Measurements from ENCODE around the gene GLG1.
"Not testable (repeated sequence)": the region's sequence is repeated elsewhere in the genome, so short reads cannot be mapped to it uniquely, and the experiment has no call there.

The GLG1 gene

GRCh38 chr16:74542911-74543578, 63.9 kb downstream of the GLG1 start:
- not testable (repeated sequence) for H3K27me3 ChIP-seq (replicated peaks; ENCODE audit: control insufficient read depth, insufficient read depth, low read length, poor library complexity, severe bottlenecking); H3K4me3 ChIP-seq (ENCODE audit: insufficient read depth, low read depth, low read length, poor library complexity, severe bottlenecking); H3K9me3 ChIP-seq (ENCODE audit: control insufficient read depth, low read length); H3K36me3 ChIP-seq (ENCODE audit: control insufficient read depth, insufficient read depth, low read length); H3K4me1 ChIP-seq (ENCODE audit: control insufficient read depth, insufficient read depth, low read length, poor library complexity, severe bottlenecking); DNase-seq; H3K27ac ChIP-seq (ENCODE audit: insufficient read depth, low read length, poor library complexity, severe bottlenecking)

GRCh38 chr16:74540663-74541062, 66.3 kb downstream of the GLG1 start:
- not testable (repeated sequence) for H3K36me3 ChIP-seq (ENCODE audit: control insufficient read depth, insufficient read depth, low read length); H3K27me3 ChIP-seq (replicated peaks; ENCODE audit: control insufficient read depth, insufficient read depth, low read length, poor library complexity, severe bottlenecking); H3K4me1 ChIP-seq (ENCODE audit: control insufficient read depth, insufficient read depth, low read length, poor library complexity, severe bottlenecking); H3K27ac ChIP-seq (ENCODE audit: insufficient read depth, low read length, poor library complexity, severe bottlenecking); DNase-seq; H3K9me3 ChIP-seq (ENCODE audit: control insufficient read depth, low read length); H3K4me3 ChIP-seq (ENCODE audit: insufficient read depth, low read depth, low read length, poor library complexity, severe bottlenecking)

GRCh38 chr16:74538801-74539200, 68.1 kb downstream of the GLG1 start:
- H3K36me3 ChIP-seq (ENCODE audit: control insufficient read depth, insufficient read depth, low read length); H3K27ac ChIP-seq (ENCODE audit: insufficient read depth, low read length, poor library complexity, severe bottlenecking); H3K27me3 ChIP-seq (replicated peaks; ENCODE audit: control insufficient read depth, insufficient read depth, low read length, poor library complexity, severe bottlenecking); H3K4me1 ChIP-seq (ENCODE audit: control insufficient read depth, insufficient read depth, low read length, poor library complexity, severe bottlenecking); H3K4me3 ChIP-seq (ENCODE audit: insufficient read depth, low read depth, low read length, poor library complexity, severe bottlenecking); H3K9me3 ChIP-seq (ENCODE audit: control insufficient read depth, low read length); DNase-seq: not testable (repeated sequence)

GRCh38 chr16:74537746-74538145, 69.2 kb downstream of the GLG1 start:
- H3K27me3 ChIP-seq (replicated peaks; ENCODE audit: control insufficient read depth, insufficient read depth, low read length, poor library complexity, severe bottlenecking); DNase-seq; H3K36me3 ChIP-seq (ENCODE audit: control insufficient read depth, insufficient read depth, low read length); H3K4me3 ChIP-seq (ENCODE audit: insufficient read depth, low read depth, low read length, poor library complexity, severe bottlenecking); H3K9me3 ChIP-seq (ENCODE audit: control insufficient read depth, low read length); H3K4me1 ChIP-seq (ENCODE audit: control insufficient read depth, insufficient read depth, low read length, poor library complexity, severe bottlenecking); H3K27ac ChIP-seq (ENCODE audit: insufficient read depth, low read length, poor library complexity, severe bottlenecking): not testable (repeated sequence)

GRCh38 chr16:74534650-74535049, 72.3 kb downstream of the GLG1 start:
- not testable (repeated sequence) for H3K27ac ChIP-seq (ENCODE audit: insufficient read depth, low read length, poor library complexity, severe bottlenecking); H3K4me1 ChIP-seq (ENCODE audit: control insufficient read depth, insufficient read depth, low read length, poor library complexity, severe bottlenecking); H3K36me3 ChIP-seq (ENCODE audit: control insufficient read depth, insufficient read depth, low read length); H3K27me3 ChIP-seq (replicated peaks; ENCODE audit: control insufficient read depth, insufficient read depth, low read length, poor library complexity, severe bottlenecking); DNase-seq; H3K9me3 ChIP-seq (ENCODE audit: control insufficient read depth, low read length); H3K4me3 ChIP-seq (ENCODE audit: insufficient read depth, low read depth, low read length, poor library complexity, severe bottlenecking)

- H3K36me3 ChIP-seq (ENCODE audit: control insufficient read depth, insufficient read depth, low read length), result no peaks in the 10 kb centered on the region
- no peak overlapping the region for H3K27ac ChIP-seq (ENCODE audit: insufficient read depth, low read length, poor library complexity, severe bottlenecking)
- H3K9me3 ChIP-seq (ENCODE audit: control insufficient read depth, low read length), result no peaks in the 10 kb centered on the region
- H3K4me1 ChIP-seq (ENCODE audit: control insufficient read depth, insufficient read depth, low read length, poor library complexity, severe bottlenecking), result no peaks in the 10 kb centered on the region
- no peak overlapping the region for H3K4me3 ChIP-seq (ENCODE audit: insufficient read depth, low read depth, low read length, poor library complexity, severe bottlenecking)
- DNase-seq, result no peak
- H3K27me3 ChIP-seq (replicated peaks; ENCODE audit: control insufficient read depth, insufficient read depth, low read length, poor library complexity, severe bottlenecking), result no peaks in the 10 kb centered on the region
Observed at GRCh38 chr16:74524926-74525325, 82.0 kb downstream of the GLG1 start.

GRCh38 chr16:74524117-74524516, 82.8 kb downstream of the GLG1 start:
- no peak overlapping the region for H3K27ac ChIP-seq (ENCODE audit: insufficient read depth, low read length, poor library complexity, severe bottlenecking)
- DNase-seq, result no peak
- H3K27me3 ChIP-seq (replicated peaks; ENCODE audit: control insufficient read depth, insufficient read depth, low read length, poor library complexity, severe bottlenecking), result no peaks in the 10 kb centered on the region
- H3K4me1 ChIP-seq (ENCODE audit: control insufficient read depth, insufficient read depth, low read length, poor library complexity, severe bottlenecking), result no peaks in the 10 kb centered on the region
- H3K9me3 ChIP-seq (ENCODE audit: control insufficient read depth, low read length), result no peaks in the 10 kb centered on the region
- no peaks in the 10 kb centered on the region for H3K36me3 ChIP-seq (ENCODE audit: control insufficient read depth, insufficient read depth, low read length)
- H3K4me3 ChIP-seq (ENCODE audit: insufficient read depth, low read depth, low read length, poor library complexity, severe bottlenecking), result no peak overlapping the region

GRCh38 chr16:74523706-74524105, 83.2 kb downstream of the GLG1 start:
- H3K27me3 ChIP-seq (replicated peaks; ENCODE audit: control insufficient read depth, insufficient read depth, low read length, poor library complexity, severe bottlenecking); H3K4me1 ChIP-seq (ENCODE audit: control insufficient read depth, insufficient read depth, low read length, poor library complexity, severe bottlenecking); DNase-seq; H3K9me3 ChIP-seq (ENCODE audit: control insufficient read depth, low read length); H3K36me3 ChIP-seq (ENCODE audit: control insufficient read depth, insufficient read depth, low read length); H3K27ac ChIP-seq (ENCODE audit: insufficient read depth, low read length, poor library complexity, severe bottlenecking); H3K4me3 ChIP-seq (ENCODE audit: insufficient read depth, low read depth, low read length, poor library complexity, severe bottlenecking): not testable (repeated sequence)

GRCh38 chr16:74522160-74522559, 84.8 kb downstream of the GLG1 start:
- Histone ChIP-seq H3K4me1 (ENCODE audit: control insufficient read depth, insufficient read depth, low read length, poor library complexity, severe bottlenecking) (no peaks in the 10 kb centered on the region), H3K27me3 (replicated peaks; ENCODE audit: control insufficient read depth, insufficient read depth, low read length, poor library complexity, severe bottlenecking) (no peaks in the 10 kb centered on the region), H3K27ac (ENCODE audit: insufficient read depth, low read length, poor library complexity, severe bottlenecking) (no peak overlapping the region), H3K9me3 (ENCODE audit: control insufficient read depth, low read length) (no peaks in the 10 kb centered on the region), H3K36me3 (ENCODE audit: control insufficient read depth, insufficient read depth, low read length) (no peaks in the 10 kb centered on the region), H3K4me3 (ENCODE audit: insufficient read depth, low read depth, low read length, poor library complexity, severe bottlenecking) (no peak overlapping the region)
- no peak for DNase-seq

GRCh38 chr16:74521691-74522090, 85.2 kb downstream of the GLG1 start:
- no peaks in the 10 kb centered on the region for H3K9me3 ChIP-seq (ENCODE audit: control insufficient read depth, low read length)
- DNase-seq, result no peak
- H3K27me3 ChIP-seq (replicated peaks; ENCODE audit: control insufficient read depth, insufficient read depth, low read length, poor library complexity, severe bottlenecking), result no peaks in the 10 kb centered on the region
- no peaks in the 10 kb centered on the region for H3K4me1 ChIP-seq (ENCODE audit: control insufficient read depth, insufficient read depth, low read length, poor library complexity, severe bottlenecking)
- no peak overlapping the region for H3K4me3 ChIP-seq (ENCODE audit: insufficient read depth, low read depth, low read length, poor library complexity, severe bottlenecking)
- H3K27ac ChIP-seq (ENCODE audit: insufficient read depth, low read length, poor library complexity, severe bottlenecking), result no peak overlapping the region
- H3K36me3 ChIP-seq (ENCODE audit: control insufficient read depth, insufficient read depth, low read length), result no peaks in the 10 kb centered on the region

Data from effector memory CD4-positive, alpha-beta T cell (primary cell).